GM19467 (cell line): ENCODE results near the gene ZDHHC14.

Experiments used
- ATAC-seq: cut with Tn5 transposase; IDR thresholded peaks from one replicate; pipeline ENCODE4 v1.9.1; 2021; ENCODE audit warnings: mild to moderate bottlenecking, moderate library complexity; ENCODE audit not compliant: unreplicated experiment

Gene ZDHHC14

DNA sequence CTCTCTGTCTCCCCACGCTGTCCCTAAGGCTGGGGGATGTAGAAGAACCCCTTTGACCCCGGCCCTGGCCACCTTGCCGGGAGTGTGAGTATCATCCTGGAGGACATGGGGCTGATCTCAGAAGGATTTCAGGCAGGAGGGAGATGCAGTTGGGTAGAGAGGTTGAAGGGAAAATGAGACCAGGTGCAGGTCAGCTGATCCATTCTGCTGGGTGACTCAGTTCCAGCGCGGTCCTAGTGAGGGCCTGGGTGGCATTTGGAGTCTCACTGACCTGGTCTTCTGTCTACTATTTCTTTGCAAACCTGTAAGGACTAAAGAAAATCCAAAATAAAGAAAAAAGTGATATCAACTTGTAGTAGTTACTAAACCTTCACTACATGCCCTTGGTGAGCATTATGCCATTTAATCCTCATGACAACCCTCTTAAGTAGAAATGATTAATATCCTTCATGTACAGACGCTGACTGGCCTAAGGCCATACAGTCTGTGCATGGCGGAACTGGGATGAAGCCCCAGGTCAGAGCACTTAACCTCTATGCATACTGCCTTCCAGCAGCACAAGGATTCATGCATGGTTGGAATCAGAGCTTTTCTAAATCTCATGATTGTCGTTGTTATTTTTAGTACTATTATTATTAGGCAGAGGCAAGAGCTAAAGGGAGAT is 106.3 kb downstream of the ZDHHC14 start:
- ATAC-seq, result no peak

DNA sequence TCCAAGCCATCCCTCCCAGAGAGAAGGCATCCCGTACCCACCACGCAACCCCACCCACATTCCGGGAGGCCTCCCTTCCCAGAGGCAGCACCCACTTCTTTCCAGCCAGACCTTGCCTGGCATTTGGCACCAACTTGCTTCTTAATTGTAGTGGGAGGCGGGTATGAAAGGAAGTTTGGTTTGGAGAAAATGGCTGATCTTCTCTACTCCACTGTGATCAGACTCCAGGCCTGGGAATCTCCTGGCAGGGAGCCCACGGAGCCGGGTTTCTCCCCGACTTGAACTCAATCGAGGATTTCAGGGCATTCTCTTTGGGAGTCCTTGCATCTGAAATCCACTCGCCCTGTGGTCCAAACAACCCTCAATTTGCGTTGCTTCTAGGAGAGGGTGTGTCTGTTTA is 107.1 kb downstream of the ZDHHC14 start:
- no peak for ATAC-seq

DNA sequence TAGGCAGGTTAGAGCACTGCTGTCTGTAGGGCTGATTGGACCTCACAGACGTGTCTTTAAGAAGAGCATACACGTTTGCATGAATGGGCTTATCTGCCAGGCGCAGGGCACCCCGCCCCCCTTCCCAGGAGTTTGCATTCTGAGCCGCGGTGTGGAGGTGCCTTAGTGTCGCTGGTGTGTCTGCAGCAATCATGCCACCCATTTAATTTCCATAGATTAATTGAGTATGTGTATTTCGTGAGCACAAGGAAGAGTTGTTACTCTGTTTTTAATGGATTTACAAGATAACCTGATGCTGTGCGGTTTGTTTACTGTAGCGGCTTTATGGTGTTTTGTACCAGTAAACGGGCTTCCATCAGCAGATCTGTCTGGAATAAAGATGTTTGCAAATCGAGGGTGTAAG is 107.7 kb downstream of the ZDHHC14 start:
- no peak for ATAC-seq

DNA sequence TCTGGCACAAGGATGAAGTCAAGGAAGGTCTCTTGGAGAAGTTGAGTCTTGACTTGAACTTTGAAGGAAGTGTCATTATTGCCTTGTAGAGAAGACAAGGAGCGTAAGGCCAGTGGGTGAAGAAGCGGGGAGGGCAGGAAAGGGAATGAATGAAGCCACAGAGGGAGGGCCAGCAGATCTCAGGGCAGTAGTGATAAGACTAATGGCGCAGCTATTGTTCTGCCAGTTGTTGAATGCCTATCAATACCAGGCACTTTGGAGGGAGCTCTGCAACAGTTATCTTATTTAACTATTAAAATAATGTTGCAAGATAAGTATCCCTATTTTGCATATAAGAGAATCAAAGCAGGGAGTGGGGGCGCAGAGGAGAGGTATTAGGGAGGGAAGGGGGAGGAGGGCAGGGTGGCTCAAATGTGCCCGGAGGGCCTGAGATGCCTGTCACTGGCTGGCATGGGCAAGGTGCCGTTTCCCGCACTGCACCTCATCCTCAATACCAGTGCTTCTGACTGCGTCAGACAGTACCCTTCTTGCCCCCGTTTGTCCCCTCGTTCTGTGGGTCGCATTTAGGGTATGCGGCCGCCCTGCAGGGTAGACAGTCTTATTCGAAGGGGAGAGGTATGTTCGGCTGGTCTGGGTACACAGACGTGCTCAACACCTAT is 109.8 kb downstream of the ZDHHC14 start:
- no peak for ATAC-seq

DNA sequence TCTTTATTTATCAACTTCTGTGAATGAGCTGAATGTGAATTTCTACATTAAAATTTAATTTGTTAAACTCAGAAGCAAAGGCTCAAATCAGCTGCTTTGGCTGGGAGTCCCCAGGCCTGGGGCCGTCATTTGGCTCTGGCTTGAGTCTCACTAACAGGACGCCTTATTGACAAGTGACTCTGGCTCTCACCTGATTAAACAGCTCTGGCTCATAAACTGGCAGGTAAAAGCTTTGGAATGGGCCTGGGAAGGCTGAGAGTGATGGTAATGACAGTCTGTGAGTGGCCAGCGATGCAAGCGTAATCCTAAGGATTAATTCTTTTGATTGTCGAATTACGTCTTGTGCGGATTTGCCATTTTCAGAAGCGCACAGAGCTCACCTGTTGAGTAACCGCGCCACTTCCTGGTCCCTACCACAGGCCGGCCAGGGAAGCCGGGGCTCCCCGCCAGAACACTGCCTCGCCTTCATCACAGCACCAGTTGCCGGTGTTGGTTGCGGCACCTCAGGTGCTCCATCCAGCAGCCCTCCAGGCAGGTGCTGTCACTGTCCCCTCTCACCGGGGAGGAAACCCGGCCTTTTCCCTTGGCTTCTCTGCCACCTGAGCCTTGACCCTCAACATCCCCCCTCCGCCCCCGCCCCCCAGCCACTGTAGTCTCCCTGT is 110.7 kb downstream of the ZDHHC14 start:
- no peak for ATAC-seq

DNA sequence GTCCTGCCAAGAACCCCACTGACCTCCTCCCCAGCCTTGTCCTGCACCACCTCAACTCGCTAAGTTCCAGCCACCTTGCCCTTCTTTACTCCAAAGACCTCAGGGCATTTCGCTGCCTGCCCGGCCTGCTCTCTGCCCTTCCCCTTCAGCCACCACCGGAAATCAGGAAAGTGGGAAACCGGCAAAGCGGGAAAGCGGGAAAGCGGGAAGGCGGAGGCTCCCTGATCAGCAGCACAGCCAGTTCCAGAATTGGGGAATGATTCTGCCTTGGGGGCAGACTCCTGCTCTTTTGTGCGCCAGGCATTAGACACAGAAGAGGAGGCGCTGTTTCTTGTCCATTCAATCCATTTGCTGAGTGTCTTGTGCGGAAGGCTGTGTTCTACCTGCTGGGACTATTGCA is 111.3 kb downstream of the ZDHHC14 start:
- no peak for ATAC-seq

DNA sequence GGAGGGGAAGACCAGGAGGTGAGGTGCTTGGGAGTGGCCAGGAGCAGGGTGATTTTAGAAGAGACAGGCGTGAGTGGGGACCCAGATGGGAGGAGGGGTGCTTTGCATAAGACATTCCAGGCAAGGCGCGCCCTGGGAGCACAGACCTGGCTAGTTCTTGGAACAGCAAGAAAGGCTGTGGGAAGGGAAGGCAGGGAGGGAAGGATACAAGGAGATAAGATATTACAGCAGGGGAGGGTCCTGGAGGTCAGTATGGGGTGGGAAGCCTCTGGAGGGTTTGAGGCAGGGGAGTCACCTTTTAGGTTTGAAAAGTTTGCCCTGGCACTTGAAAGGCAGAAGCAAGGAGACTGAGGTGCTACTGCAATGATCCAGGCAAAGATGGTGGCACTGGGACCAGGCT is 111.8 kb downstream of the ZDHHC14 start:
- ATAC-seq, result no peak

DNA sequence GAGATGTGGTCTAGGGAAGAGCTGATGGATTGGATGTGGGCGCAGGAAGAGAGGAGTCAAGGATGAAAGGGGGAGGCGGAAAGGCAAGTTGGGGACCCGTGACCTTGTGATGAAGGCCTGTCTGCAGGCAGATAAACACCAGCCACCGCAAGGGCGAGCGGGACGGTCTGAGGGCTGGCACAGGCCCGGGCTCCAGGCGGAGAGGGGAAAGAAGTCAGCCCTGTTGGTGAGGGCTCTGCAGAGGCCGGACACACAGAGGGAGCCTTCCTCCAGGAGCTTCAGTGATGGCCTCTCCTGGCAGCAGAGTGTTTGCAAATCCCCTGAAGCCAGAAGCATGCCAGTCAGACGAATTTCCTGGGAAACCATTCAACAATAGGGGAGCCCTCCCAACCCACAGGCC is 112.2 kb downstream of the ZDHHC14 start:
- no peak for ATAC-seq

DNA sequence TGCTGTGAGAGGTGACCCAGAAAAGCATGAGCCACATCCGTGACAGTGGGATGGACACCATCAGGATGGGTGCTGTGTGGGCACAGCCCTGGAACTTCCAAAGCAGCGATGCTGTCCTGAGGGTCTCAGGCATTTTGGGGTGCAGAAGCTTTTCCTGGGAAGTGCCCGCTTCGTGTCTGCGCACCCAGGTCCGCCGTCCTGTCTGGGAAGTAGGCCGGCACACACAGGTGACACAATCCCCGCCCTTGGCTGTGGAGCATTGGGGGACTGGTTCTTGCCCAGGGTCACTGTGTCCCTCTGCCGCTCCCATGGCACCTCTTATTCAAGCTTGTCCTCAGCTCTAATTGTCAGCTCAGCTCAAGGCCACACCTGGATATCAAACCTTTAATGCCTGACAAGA is 112.6 kb downstream of the ZDHHC14 start:
- ATAC-seq, result no peak

DNA sequence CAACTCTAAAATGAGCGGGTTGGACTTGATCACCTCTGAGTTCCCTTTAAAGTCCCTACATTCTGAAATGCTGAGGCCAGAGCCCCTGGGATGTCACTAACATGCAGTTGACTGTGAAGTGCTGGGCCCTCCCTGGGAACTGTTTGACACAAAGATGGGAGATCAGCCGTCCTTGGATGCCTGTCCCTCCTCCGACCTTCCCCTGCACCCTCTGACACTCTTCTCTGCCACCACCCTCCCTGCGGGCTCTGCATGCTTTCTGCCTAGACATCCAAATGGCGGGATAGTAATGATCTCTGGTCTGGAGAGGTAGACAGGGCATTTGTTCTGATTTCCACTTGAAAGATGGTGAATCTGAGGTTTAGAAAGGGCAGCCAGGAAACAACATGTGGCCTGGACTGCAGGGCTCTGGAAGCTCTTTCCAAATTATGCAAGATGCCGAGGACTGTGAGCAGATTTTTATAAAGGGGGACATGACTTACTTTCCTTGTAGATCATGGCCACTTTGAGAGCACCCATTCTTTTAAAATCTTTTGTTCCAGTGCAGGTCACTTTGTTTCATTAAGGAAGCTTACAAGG is 113.2 kb downstream of the ZDHHC14 start:
- ATAC-seq, result no peak

DNA sequence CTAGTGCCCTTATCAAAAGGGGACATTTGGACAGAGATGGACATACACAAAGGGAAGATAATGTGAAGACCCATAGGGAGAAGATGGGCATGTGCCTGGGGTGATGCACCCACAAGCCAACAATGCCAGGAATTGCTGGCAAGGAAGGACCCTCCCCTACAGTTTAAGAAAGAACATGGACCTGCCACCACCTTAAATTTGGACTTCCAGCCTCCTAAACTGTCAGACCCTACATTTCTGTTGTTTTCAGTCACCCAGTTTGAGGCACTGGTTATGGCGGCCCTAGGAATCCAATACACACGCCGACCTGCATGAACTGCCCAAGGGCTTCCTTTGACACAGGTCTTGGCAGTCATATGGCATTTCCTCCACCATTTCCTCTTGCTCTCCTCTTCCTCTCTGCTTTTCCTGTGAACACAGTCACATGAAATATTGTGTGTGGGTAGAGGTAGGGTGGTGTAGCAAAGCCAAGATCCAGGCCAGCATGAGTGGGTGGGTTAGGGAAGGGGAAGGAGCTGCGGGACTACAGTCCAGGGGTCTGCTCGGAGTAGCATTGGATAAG is 115.6 kb downstream of the ZDHHC14 start:
- ATAC-seq, result no peak

DNA sequence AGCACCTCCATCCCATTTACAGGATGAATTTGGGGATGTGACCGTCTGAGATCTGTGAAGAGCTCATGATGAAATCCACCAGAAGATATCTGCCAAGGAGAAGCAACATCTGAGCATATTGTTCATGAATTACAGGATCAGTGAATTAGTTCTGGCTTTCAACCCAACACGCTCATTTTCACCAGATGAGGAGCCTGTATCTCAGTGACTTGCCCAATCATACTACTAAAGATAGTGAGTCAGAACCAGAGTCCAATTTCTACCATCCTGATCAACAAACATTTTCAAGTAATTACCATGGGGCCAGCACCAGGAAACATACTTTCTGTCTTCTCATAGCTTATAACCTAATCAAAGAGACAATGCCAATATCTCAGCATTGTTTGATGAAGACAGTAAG is 116.6 kb downstream of the ZDHHC14 start:
- ATAC-seq, result no peak

DNA sequence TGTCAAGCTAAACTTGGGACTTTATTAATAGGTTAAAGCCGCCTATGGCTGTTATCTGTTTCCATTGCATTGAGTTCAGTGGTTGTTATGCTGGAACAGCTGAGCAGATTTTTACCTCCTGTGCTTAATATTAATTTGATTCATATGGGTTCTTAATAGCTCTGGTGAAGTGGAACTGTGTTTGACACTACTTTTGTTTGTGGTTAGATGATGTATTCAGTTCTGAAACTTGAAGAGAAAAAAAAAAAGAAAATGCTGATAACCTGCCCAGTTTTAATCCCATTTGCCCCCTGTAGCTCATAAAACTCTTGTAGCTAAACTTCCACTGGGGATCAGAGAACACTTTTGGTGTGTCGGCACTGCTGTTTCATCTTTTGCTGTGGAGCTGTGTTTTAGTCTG is 117.8 kb downstream of the ZDHHC14 start:
- ATAC-seq, result no peak

DNA sequence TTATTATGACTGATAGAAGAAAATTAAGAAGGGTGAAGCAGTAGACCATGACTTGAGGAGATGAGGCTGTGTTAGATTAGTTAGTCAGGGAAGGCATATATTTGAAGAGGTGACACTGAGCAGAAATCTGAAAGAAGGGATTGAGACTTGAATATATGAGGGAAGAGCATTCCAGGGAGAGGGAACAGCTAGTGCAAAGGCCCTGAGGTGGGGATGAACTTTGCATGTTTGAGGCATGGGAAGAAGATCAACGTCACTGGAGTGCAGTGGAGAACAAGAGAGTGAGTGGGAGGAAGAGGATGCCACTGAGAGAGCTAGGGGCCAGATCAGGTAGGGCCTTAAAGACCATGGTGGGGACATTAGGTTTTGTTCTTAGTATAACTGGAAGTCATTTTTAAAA is 119.0 kb downstream of the ZDHHC14 start:
- ATAC-seq, result no peak

DNA sequence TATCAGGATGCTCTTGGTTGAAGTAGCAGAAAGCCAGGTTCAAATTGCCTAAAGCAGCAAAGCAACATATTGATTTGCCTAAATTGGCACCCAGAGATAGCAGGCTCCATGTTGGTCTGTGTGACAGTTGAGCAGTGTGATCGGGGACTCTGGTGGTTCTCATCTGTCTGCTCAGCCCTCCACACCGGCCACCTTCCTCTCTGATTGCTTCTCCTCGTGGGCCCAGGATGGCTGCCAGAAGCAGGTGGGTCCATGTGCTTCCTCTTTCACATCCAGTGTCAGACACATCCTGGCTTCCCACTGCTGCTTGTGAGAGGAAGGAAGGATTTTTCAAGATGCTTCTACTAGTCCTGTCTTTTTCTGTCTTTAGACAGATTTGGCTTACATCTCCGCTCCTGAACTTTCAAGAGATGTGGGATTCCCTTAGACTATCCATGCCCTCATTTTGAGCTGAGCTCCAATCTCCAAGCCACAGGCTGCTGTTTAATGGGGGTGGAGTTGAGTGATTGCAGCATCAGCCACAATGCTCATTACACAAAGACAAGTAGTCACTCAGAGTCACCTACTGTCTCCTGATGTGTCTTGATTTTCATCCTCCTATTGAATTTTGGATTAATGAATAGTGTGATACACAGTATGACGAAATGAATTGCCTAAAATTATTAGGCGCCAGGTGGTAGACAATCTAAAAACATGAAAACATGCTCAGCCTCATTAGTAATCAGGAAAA is 122.2 kb downstream of the ZDHHC14 start:
- ATAC-seq, result no peak

DNA sequence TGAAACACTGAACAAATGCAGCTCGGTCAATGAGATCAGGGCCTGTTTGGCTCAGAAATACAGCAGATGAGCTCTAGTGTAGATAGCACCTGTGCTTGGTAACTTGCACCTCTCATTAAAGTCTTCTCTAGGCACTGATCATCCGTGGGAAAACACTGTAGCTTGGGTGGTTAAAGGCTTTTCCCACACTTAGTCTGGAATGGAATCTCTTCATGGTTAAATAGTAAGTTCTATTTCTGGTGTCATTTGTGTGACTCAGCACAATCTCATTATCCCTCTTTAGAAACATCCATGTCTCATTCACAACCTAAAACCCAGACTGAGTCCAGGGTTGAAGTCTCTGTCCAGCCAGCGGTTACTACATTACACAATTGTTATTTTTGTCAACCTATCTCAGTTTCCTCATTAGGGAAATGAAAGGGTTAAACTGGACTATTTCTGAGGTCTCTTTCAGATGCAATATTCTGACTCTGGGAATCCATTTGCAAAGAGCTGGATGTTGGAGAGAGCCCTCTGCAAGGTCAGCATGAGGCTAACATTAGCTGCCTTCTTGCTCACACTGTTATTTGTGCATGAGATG is 125.0 kb downstream of the ZDHHC14 start:
- no peak for ATAC-seq

DNA sequence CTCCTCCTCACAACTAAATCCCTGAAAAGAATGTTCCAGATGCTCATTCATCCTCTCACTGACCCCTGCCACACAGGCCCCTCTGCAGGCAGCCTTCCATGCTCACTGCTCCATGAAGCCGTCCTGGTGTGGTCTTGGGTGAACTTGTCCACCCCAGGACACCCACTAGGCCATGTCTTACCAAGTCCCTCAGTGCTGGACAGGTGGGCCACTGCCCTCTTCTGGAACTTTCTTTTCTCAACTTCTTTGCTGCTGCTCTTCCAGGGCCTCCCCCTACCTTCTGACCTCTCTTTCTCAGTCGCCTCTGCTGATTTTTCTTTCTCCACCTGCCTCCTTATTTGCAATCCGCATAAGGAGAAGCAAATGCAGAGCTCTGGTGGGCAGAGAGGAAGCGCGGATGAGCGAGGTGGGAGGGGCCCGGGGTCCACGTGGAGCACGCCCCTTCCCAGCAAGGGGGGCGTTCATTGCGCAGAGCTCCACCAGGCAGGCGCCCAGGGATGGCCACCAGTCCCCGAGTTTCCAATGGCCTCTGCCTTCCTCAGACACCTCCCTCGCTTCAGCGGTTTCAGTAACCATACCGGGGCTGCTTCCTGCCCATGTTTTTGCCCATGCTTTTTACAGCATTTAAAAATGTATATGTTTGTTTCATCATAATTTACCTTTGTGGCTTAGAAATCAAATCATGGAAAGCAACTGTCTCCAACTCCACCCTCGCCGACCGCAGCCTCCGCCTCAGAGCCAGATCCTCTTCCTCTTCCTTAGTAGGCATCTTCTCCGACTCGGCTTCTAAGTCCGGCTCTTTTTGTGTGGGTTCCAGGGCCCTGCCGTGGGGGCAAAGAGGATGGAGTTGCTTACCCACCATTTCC is 129.6 kb downstream of the ZDHHC14 start:
- no peak for ATAC-seq

DNA sequence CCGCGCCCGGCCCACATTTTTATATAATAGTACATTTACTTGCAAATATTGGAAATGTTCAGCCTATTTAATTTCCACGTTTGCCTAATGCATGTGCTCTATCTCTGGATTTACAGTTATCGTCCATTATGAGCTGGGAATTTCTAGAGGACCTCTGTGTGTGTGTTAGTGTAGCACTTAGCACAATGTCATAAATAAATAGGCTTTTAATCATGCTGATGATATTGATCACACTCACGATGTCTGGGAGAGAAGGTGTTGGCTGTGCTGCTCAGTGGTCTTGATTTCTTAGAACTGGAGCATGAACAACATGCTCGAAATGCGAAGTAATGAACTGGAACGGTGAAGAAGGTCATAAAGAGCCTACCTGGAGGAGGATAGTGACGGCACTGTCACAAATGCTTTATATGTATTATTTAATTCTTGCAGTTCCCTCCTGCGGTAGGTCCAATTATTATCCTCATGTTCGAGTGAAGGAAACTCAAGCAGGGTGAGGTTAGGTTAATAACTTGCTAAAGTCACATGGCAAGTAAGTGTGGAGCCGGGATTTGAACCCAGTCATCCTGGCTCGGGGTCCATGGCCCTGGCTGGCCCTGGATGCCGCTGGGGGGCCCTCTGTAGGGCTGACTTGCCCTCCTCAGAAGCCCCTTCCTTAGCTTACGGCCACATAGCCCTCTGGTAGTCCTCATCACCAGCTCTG is 130.8 kb downstream of the ZDHHC14 start:
- no peak for ATAC-seq

DNA sequence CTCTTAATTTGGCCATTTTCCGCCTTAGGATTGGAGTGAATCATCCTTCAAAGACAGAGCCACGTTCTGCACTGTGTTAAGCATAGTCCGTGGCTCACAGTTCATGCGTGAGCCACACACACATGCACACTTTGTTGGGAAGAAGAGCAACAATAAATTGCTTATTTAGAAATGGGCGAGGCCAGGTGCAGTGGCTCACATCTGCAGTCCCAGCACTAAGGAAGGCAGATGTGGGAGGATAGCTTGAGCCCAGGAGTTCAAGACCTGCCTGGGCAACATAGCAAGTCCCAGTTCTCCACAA is 131.3 kb downstream of the ZDHHC14 start:
- no peak for ATAC-seq
